C4-2B (cell line): Measurements from ENCODE around the gene EHD1.

Experiments used
- CTCF ChIP-seq: fragments of 450-650 bp; conservative IDR thresholded peaks from 2 replicates; pipeline ENCODE4 v1.5.1; 2017; ENCODE audit warnings: mild to moderate bottlenecking
- ZFX ChIP-seq: fragments of 450-650 bp; IDR thresholded peaks from 2 replicates; pipeline ENCODE4 v1.6.1; 2017

- TF ChIP-seq CTCF: no peak
- no peak for TF ChIP-seq ZFX
Measured at GRCh38 chr11:64905516-64906313, 27.3 kb upstream of the EHD1 start.
